Measurements from ENCODE around the gene HERC2. TPM values are rescaled to one million over a fixed set of nuclear protein-coding genes. Genes with fewer than 3 reads are reported as not detected.

HERC2 gene
- total RNA-seq, 1 experiment from 2014 or later, result 69.2 TPM

- H2BK12ac ChIP-seq (ENCODE audit: insufficient read length, low read depth, low read length), result no peak overlapping the region
- H3K4ac ChIP-seq (ENCODE audit: low read depth, low read length), result no peak overlapping the region
- no peak overlapping the region for H3K27ac Mint-ChIP-seq
- H3K27ac ChIP-seq (ENCODE audit: insufficient read length, low read depth, low read length), result no peak overlapping the region
- H3K79me2 ChIP-seq (ENCODE audit: insufficient read depth, low read length), result no peaks in the 10 kb centered on the region
- no peak overlapping the region for H2AK5ac ChIP-seq (ENCODE audit: insufficient read length, low read length)
- no peak overlapping the region for H3K18ac ChIP-seq (ENCODE audit: insufficient read length, low read depth, low read length)
- no peak overlapping the region for H2BK20ac ChIP-seq (ENCODE audit: low read depth, low read length, poor library complexity, severe bottlenecking)
- H3K23ac ChIP-seq (ENCODE audit: insufficient read length, low read depth, low read length), result no peak overlapping the region
- TF ChIP-seq, protein P1, sequence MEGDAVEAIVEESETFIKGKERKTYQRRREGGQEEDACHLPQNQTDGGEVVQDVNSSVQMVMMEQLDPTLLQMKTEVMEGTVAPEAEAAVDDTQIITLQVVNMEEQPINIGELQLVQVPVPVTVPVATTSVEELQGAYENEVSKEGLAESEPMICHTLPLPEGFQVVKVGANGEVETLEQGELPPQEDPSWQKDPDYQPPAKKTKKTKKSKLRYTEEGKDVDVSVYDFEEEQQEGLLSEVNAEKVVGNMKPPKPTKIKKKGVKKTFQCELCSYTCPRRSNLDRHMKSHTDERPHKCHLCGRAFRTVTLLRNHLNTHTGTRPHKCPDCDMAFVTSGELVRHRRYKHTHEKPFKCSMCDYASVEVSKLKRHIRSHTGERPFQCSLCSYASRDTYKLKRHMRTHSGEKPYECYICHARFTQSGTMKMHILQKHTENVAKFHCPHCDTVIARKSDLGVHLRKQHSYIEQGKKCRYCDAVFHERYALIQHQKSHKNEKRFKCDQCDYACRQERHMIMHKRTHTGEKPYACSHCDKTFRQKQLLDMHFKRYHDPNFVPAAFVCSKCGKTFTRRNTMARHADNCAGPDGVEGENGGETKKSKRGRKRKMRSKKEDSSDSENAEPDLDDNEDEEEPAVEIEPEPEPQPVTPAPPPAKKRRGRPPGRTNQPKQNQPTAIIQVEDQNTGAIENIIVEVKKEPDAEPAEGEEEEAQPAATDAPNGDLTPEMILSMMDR (conservative IDR thresholded peaks at IDR 0.05), result no peak
- H2AFZ ChIP-seq (ENCODE audit: low read length), result no peak overlapping the region
- no peak overlapping the region for H3K4me2 ChIP-seq (ENCODE audit: insufficient read depth, insufficient read length, low read length)
- no peaks in the 10 kb centered on the region for H3K23me2 ChIP-seq (ENCODE audit: insufficient read length, low read depth, low read length, poor library complexity, severe bottlenecking)
- H2BK5ac ChIP-seq (ENCODE audit: insufficient read length, low read length), result no peak overlapping the region
- no peak overlapping the region for H3K56ac ChIP-seq (ENCODE audit: insufficient read length, low read depth, low read length)
- no peak overlapping the region for H3K9ac ChIP-seq (ENCODE audit: extremely low read depth, insufficient read length, low read length)
- no peak overlapping the region for H4K8ac ChIP-seq (replicated peaks; ENCODE audit: insufficient read length, low read depth, low read length)
- H3K4me3 Mint-ChIP-seq, result no peak overlapping the region
- no CpG with 5 or more reads among the region's 3 CpGs for WGBS (ENCODE audit: extremely low coverage, insufficient read length, low lambda C conversion rate)
- peaks cover 0 to 17% (median 4%) of the 10 kb centered on the region in 3 experiments; a peak in 4 of 7 replicates for H3K36me3 Mint-ChIP-seq (ENCODE audit: insufficient read depth in 1 of 3, low read depth in 3 of 3)
- no peak for DNase-seq
- peaks cover 5% of the 10 kb centered on the region for H3K27me3 Mint-ChIP-seq (ENCODE audit: low read depth)
- no peaks in the 10 kb centered on the region; the same call in 1 of the 2 replicates for H3K27me3 ChIP-seq (ENCODE audit: insufficient read depth, low read length)
- no peak overlapping the region for H4K91ac ChIP-seq (ENCODE audit: insufficient read length, low read depth, low read length)
- H3K9me3 ChIP-seq (ENCODE audit: control insufficient read depth, low read depth, low read length), result no peaks in the 10 kb centered on the region
- H4K5ac ChIP-seq (ENCODE audit: insufficient read length, low read depth, low read length), result no peak overlapping the region
- no peaks in the 10 kb centered on the region for H4K20me1 ChIP-seq (ENCODE audit: control insufficient read depth, insufficient read depth, insufficient read length)
- no peaks in the 10 kb centered on the region for H3K79me1 ChIP-seq (ENCODE audit: insufficient read depth, low read depth, low read length, poor library complexity, severe bottlenecking)
- H2BK120ac ChIP-seq (ENCODE audit: low read depth, low read length, poor library complexity, severe bottlenecking), result no peak overlapping the region
- peaks cover 18 to 20% of the 10 kb centered on the region in 2 experiments for H3K9me3 Mint-ChIP-seq
- H3T11ph ChIP-seq (ENCODE audit: low read length), result no peak overlapping the region
- no peaks in the 10 kb centered on the region for H3K4me1 ChIP-seq (ENCODE audit: insufficient read depth, low read length)
- H3K4me1 Mint-ChIP-seq, result peaks cover 7 to 13% of the 10 kb centered on the region in 2 experiments
- H2BK15ac ChIP-seq (ENCODE audit: low read depth, low read length), result no peak overlapping the region
- no peak overlapping the region for H3K14ac ChIP-seq (ENCODE audit: insufficient read depth, low read length)
These were observed 255.7 kb downstream of the HERC2 start for GRCh38 chr15:28066231-28066630.

Other genes starting within 250 kb of the HERC2 start
- gene OCA2, start 222.9 kb downstream of the HERC2 start, total RNA-seq (2021), result 0.31 and 0.44 TPM in 2 replicates
- not detected in 2 replicates for gene GOLGA6L24, start 35.9 kb upstream of the HERC2 start, total RNA-seq (2021)
- gene GOLGA8F, start 56.5 kb upstream of the HERC2 start, total RNA-seq (2021), result not detected in 2 replicates
- not detected in 2 replicates for gene GOLGA8G, start 210.8 kb upstream of the HERC2 start, total RNA-seq (2021)
- not detected in 2 replicates for gene GOLGA6L25, start 231.4 kb upstream of the HERC2 start, total RNA-seq (2021)

Data from H9 (cell line).